HepG2 (cell line): Measurements from ENCODE around the gene FZD4. TPM values are rescaled to one million over a fixed set of nuclear protein-coding genes. Genes with fewer than 3 reads are reported as not detected.

Source experiments
- ELF3 ChIP-seq: IDR thresholded peaks from 2 replicates; pipeline ENCODE4 v1.6.1; 2016; ENCODE audit warnings: missing genetic modification reagents, missing compliant biosample characterization
- GMEB2 ChIP-seq: IDR thresholded peaks from 2 replicates; pipeline ENCODE4 v1.6.1; 2016; ENCODE audit warnings: missing biosample characterization, missing genetic modification reagents, low read depth
- HCFC1 ChIP-seq: fragments of 150-350 bp; IDR thresholded peaks from 2 replicates; pipeline ENCODE4 v1.6.1; 2014; ENCODE audit warnings: low read depth, low read length
- KDM2A ChIP-seq: sonication (generic); formaldehyde crosslinking; IDR thresholded peaks from 2 replicates; pipeline ENCODE4 v1.4.0; 2020; ENCODE audit warnings: low read depth, missing genetic modification reagents, borderline replicate concordance
- MAFG ChIP-seq: sonication (generic); formaldehyde crosslinking; IDR thresholded peaks from 2 replicates; pipeline ENCODE4 v1.5.1; 2020; ENCODE audit warnings: mild to moderate bottlenecking, missing genetic modification reagents
- SNAPC4 ChIP-seq: sonication (generic); formaldehyde crosslinking; IDR thresholded peaks from 2 replicates; pipeline ENCODE4 v1.4.0; 2020; ENCODE audit warnings: mild to moderate bottlenecking, missing genetic modification reagents
- ZFP36L1 ChIP-seq: sonication (generic); formaldehyde crosslinking; IDR thresholded peaks from 2 replicates; pipeline ENCODE4 v1.8.0; 2022; ENCODE audit warnings: mild to moderate bottlenecking, missing genetic modification reagents, moderate library complexity
- ZFX ChIP-seq: sonication (generic); formaldehyde crosslinking; IDR thresholded peaks from 2 replicates; pipeline ENCODE4 v1.4.0; 2020; ENCODE audit warnings: mild to moderate bottlenecking, low read depth, missing genetic modification reagents, moderate library complexity
- ZMAT3 ChIP-seq: sonication (generic); formaldehyde crosslinking; conservative IDR thresholded peaks from 2 replicates; pipeline ENCODE4 v1.7.0; 2021; ENCODE audit warnings: missing genetic modification reagents
- ZMYM3 ChIP-seq: sonication (generic); formaldehyde crosslinking; IDR thresholded peaks from 2 replicates; pipeline ENCODE4 v1.5.1; 2020; ENCODE audit warnings: mild to moderate bottlenecking, missing genetic modification reagents
- ZNF12 ChIP-seq: sonication (generic); formaldehyde crosslinking; IDR thresholded peaks from 2 replicates; pipeline ENCODE4 v1.5.0; 2020; ENCODE audit warnings: missing genetic modification reagents
- ZNF138 ChIP-seq: sonication (generic); formaldehyde crosslinking; IDR thresholded peaks from 2 replicates; pipeline ENCODE4 v1.5.0; 2020; ENCODE audit warnings: mild to moderate bottlenecking, low read depth, missing genetic modification reagents
- ZNF207 ChIP-seq: fragments of 450-650 bp; IDR thresholded peaks from 2 replicates; pipeline ENCODE4 v1.6.1; 2016; ENCODE audit warnings: antibody characterized with exemption, borderline replicate concordance
- ZNF282 ChIP-seq: fragments of 450-650 bp; IDR thresholded peaks from 2 replicates; pipeline ENCODE4 v1.6.1; 2018; ENCODE audit not compliant: partially characterized antibody
- ZNF713 ChIP-seq: sonication (generic); formaldehyde crosslinking; IDR thresholded peaks from 2 replicates; pipeline ENCODE4 v1.4.0; 2020; ENCODE audit warnings: mild to moderate bottlenecking, missing genetic modification reagents
- ZSCAN12 ChIP-seq: sonication (generic); formaldehyde crosslinking; IDR thresholded peaks from 2 replicates; pipeline ENCODE4 v1.9.0; 2021; ENCODE audit warnings: mild to moderate bottlenecking, missing genetic modification reagents
- polyA plus RNA-seq, 8 experiments: library from polyadenylated mRNA; depleted of rRNA in 3 of 8; stranded (reverse) in 7 of 8; unstranded in 1 of 8; fragments of >200 nt; fragmentation: Illumina TruSeq in 4 of 8; extraction: Trizol in 4 of 8; gene quantifications; 2 replicates each; pipeline versions ENCODE4 v1.2.1 to v1.2.3, GENCODE V29; 2011 to 2016; ENCODE audit warnings: low read depth in 4 of 8, missing spikeins in 1 of 8, mixed read lengths in 1 of 8; ENCODE audit not compliant: insufficient read depth in 1 of 8
- total RNA-seq, 5 experiments: library from RNA; depleted of rRNA; stranded (reverse); fragments of >200 nt; fragmentation: Illumina TruSeq; extraction: Trizol; gene quantifications; 2 replicates each; pipeline ENCODE4 v1.2.3, GENCODE V29; 2016; ENCODE audit warnings: low read depth in 1 of 5
- TF ChIP-seq, protein P1 (sequence below): sonication (generic); formaldehyde crosslinking; IDR thresholded peaks from 2 replicates; pipeline ENCODE4 v1.4.0; 2020; ENCODE audit warnings: missing genetic modification reagents
- TF ChIP-seq, protein P2 (sequence below): sonication (generic); formaldehyde crosslinking; IDR thresholded peaks from 2 replicates; pipeline ENCODE4 v1.5.0; 2020; ENCODE audit warnings: missing genetic modification reagents
- TF ChIP-seq, protein P3 (sequence below): sonication (generic); formaldehyde crosslinking; IDR thresholded peaks from 2 replicates; pipeline ENCODE4 v1.4.0; 2020; ENCODE audit warnings: missing genetic modification reagents

FZD4 gene
- total and polyA plus RNA-seq, 2 of the 13 experiments (the other 11 are each of a cell fraction or from before 2014, with no cell fraction given): 46.5 to 70.4 TPM

DNA sequence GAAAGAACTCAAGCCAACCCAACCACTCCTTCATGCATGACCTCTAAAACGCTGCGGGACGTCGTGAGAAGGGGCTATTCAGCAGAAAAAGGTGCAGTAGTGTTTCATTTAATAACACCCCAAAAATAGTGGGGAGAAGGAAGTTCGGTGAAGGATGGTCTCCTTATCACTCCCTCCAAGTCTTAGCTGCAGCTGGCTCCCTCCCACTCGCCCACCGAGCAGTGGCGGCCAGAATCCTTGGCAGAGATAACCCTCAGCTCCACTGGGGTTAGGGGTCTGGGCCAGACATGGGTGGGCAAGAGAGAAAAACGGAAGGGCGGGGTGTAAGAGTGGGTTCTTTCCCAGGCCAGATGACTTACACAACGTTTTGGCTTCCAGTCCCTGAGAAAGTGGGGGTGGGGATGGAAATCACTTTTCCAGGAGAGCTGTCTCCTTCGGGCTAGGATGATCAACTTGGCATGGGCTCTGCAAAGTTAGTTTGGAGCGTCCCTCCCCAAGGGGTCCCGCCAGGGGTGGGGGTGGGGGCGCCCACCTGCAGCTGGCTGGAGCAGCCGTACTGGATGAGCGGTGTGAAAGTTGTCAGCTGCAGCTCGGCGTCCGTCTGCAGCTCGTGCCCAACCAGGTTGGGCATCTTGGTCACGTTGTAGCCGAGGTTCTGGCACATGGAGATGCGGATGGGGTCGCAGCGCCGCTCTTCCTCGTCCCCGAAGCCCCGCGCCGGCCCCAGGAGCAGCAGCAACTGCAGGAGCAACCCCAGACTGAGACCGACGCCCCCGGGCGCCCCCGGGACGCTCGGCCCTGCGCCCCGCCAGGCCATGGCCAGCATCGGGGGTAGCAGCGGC is 705 bp downstream of the FZD4 start (continued):
- no peak for TF ChIP-seq KDM2A (CRISPR knock-in tag)
- TF ChIP-seq ZMYM3 (CRISPR knock-in tag): 0 out of 2 replicates have a peak, but pooled peaks have one; percentile 10
- 0 out of 2 replicates have a peak, but pooled peaks have one; percentile 35 for TF ChIP-seq ZMAT3
- TF ChIP-seq ELF3 (CRISPR knock-in tag): no peak
- no peak for TF ChIP-seq ZNF12 (CRISPR knock-in tag)
- no peak for TF ChIP-seq ZNF138
- TF ChIP-seq ZSCAN12: no peak
- no peak for TF ChIP-seq SNAPC4 (CRISPR knock-in tag)
- TF ChIP-seq, protein P1, sequence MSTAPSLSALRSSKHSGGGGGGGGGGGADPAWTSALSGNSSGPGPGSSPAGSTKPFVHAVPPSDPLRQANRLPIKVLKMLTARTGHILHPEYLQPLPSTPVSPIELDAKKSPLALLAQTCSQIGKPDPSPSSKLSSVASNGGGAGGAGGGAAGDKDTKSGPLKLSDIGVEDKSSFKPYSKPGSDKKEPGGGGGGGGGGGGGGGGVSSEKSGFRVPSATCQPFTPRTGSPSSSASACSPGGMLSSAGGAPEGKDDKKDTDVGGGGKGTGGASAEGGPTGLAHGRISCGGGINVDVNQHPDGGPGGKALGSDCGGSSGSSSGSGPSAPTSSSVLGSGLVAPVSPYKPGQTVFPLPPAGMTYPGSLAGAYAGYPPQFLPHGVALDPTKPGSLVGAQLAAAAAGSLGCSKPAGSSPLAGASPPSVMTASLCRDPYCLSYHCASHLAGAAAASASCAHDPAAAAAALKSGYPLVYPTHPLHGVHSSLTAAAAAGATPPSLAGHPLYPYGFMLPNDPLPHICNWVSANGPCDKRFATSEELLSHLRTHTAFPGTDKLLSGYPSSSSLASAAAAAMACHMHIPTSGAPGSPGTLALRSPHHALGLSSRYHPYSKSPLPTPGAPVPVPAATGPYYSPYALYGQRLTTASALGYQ (CRISPR knock-in tag): no peak
- no peak for TF ChIP-seq GMEB2 (CRISPR knock-in tag)
- TF ChIP-seq, protein P2, sequence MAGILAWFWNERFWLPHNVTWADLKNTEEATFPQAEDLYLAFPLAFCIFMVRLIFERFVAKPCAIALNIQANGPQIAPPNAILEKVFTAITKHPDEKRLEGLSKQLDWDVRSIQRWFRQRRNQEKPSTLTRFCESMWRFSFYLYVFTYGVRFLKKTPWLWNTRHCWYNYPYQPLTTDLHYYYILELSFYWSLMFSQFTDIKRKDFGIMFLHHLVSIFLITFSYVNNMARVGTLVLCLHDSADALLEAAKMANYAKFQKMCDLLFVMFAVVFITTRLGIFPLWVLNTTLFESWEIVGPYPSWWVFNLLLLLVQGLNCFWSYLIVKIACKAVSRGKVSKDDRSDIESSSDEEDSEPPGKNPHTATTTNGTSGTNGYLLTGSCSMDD (CRISPR knock-in tag): no peak
- 0 out of 2 replicates have a peak, but pooled peaks have one; percentile 13 for TF ChIP-seq ZFP36L1 (CRISPR knock-in tag)
- TF ChIP-seq ZNF282: no peak
- no peak for TF ChIP-seq ZNF713 (CRISPR knock-in tag)
- no peak for TF ChIP-seq MAFG (CRISPR knock-in tag)
- no peak for TF ChIP-seq HCFC1
- TF ChIP-seq ZNF207: no peak
- TF ChIP-seq, protein P3, sequence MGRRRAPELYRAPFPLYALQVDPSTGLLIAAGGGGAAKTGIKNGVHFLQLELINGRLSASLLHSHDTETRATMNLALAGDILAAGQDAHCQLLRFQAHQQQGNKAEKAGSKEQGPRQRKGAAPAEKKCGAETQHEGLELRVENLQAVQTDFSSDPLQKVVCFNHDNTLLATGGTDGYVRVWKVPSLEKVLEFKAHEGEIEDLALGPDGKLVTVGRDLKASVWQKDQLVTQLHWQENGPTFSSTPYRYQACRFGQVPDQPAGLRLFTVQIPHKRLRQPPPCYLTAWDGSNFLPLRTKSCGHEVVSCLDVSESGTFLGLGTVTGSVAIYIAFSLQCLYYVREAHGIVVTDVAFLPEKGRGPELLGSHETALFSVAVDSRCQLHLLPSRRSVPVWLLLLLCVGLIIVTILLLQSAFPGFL: no peak
- TF ChIP-seq ZFX (CRISPR knock-in tag): no peak
